IPS-18a (cell line): Measurements from ENCODE around the gene NUDCD3.

Source experiments
- H3K27ac ChIP-seq: one replicate; pipeline ENCODE4 v1.5.1; 2013; ENCODE audit warnings: low read length
- H3K27me3 ChIP-seq: one replicate; pipeline ENCODE4 v1.6.1; 2013; ENCODE audit warnings: mild to moderate bottlenecking, low read length; ENCODE audit not compliant: control insufficient read depth, insufficient read depth
- H3K36me3 ChIP-seq: one replicate; pipeline ENCODE4 v1.6.1; 2013; ENCODE audit warnings: low read depth, low read length; ENCODE audit not compliant: control insufficient read depth
- H3K4me1 ChIP-seq: one replicate; pipeline ENCODE4 v1.6.1; 2013; ENCODE audit warnings: low read depth, low read length; ENCODE audit not compliant: control insufficient read depth
- H3K4me3 ChIP-seq: one replicate; pipeline ENCODE4 v1.5.1; 2013; ENCODE audit warnings: low read length
- H3K9ac ChIP-seq: one replicate; pipeline ENCODE4 v1.6.1; 2013; ENCODE audit warnings: mild to moderate bottlenecking, low read length, moderate library complexity
- H3K9me3 ChIP-seq: one replicate; pipeline ENCODE4 v1.6.1; 2013; ENCODE audit warnings: low read depth, low read length; ENCODE audit not compliant: control insufficient read depth

Gene NUDCD3

DNA sequence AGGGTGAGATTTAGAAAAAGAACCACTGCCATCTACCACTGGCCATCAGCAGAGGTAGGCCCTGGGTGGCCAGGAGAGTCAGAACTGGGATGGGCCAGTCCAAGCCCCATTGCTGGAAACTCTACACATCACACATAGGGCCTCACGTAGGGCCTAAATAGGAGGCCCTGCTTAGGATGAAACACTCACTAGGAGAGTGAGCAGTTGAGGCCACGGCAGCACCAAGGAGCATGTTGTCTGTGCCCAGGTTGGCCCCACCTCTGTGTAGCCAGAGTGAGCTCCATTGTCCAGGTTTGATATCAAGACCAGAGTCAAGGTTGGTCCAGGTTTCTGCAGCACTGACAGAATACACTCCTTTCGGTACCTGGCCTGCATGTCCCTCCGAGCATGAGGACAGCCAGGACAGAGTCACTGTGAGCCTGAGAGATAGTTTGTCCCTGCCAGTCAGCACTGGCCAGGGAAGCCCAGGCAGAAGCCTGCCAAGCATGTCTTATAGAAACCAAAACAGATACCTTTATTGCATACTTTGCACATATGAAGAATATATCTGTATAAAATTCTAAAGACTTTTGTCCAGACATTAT is 87.2 kb downstream of the NUDCD3 start:
- H3K9ac ChIP-seq: no peak overlapping the region
- no peaks in the 10 kb centered on the region for H3K9me3 ChIP-seq
- peaks cover 6% of the 10 kb centered on the region for H3K36me3 ChIP-seq
- H3K4me3 ChIP-seq: no peak overlapping the region
- no peaks in the 10 kb centered on the region for H3K27me3 ChIP-seq
- H3K4me1 ChIP-seq: peaks cover 5% of the 10 kb centered on the region
- no peak overlapping the region for H3K27ac ChIP-seq

DNA sequence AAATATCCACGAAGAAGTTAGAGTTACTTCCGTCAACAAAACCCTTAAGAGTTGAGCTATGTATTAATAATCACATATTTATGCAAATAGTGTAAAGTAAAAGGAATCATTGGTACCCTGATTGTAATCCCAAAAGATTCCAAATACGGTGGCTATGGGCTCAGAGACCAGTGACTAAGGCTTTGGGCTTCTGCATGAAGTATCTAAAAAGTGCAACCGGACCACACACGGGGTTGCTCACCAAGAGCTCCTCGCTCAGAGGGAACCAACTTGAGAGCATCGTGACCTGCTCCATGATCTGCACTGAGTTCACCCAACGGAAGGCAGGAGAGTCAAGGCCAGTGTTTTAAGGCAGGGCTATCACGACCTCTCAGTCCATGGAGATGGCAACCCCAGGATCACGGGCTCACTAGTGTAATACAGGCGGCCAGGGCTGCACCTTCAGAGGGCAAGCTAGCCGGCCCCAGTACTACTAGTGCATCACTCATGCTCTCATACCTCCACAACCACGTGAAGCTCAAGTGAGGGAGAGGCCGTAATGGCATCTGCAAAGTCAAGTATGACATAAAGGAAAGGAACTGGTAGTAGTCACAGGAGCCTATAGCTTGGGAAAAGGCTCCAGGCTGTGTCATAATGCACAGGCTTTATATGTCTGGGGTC is 87.9 kb downstream of the NUDCD3 start:
- Histone ChIP-seq H3K9me3 (no peaks in the 10 kb centered on the region), H3K36me3 (peaks cover 6% of the 10 kb centered on the region), H3K9ac (no peak overlapping the region), H3K4me3 (no peak overlapping the region), H3K4me1 (no peaks in the 10 kb centered on the region), H3K27ac (no peak overlapping the region), H3K27me3 (no peaks in the 10 kb centered on the region)

GRCh38 chr7:44401692-44402091 is 88.8 kb downstream of the NUDCD3 start:
- no peak overlapping the region for H3K4me3 ChIP-seq
- H3K27ac ChIP-seq: no peak overlapping the region
- no peak overlapping the region for H3K9ac ChIP-seq
- H3K27me3 ChIP-seq: no peaks in the 10 kb centered on the region
- H3K36me3 ChIP-seq: peaks cover 6% of the 10 kb centered on the region
- H3K4me1 ChIP-seq: no peaks in the 10 kb centered on the region
- H3K9me3 ChIP-seq: no peaks in the 10 kb centered on the region

- no peak overlapping the region for H3K4me3 ChIP-seq
- peaks cover 6% of the 10 kb centered on the region for H3K36me3 ChIP-seq
- no peaks in the 10 kb centered on the region for H3K27me3 ChIP-seq
- H3K9ac ChIP-seq: no peak overlapping the region
- H3K27ac ChIP-seq: no peak overlapping the region
- no peaks in the 10 kb centered on the region for H3K9me3 ChIP-seq
- no peaks in the 10 kb centered on the region for H3K4me1 ChIP-seq
These were observed 90.4 kb downstream of the NUDCD3 start for GRCh38 chr7:44400033-44400511.

- Histone ChIP-seq H3K4me1 (no peaks in the 10 kb centered on the region), H3K9ac (no peak overlapping the region), H3K9me3 (no peaks in the 10 kb centered on the region), H3K4me3 (no peak overlapping the region), H3K36me3 (peaks cover 6% of the 10 kb centered on the region), H3K27ac (no peak overlapping the region), H3K27me3 (no peaks in the 10 kb centered on the region)
These were observed 91.4 kb downstream of the NUDCD3 start for GRCh38 chr7:44398953-44399574.

DNA sequence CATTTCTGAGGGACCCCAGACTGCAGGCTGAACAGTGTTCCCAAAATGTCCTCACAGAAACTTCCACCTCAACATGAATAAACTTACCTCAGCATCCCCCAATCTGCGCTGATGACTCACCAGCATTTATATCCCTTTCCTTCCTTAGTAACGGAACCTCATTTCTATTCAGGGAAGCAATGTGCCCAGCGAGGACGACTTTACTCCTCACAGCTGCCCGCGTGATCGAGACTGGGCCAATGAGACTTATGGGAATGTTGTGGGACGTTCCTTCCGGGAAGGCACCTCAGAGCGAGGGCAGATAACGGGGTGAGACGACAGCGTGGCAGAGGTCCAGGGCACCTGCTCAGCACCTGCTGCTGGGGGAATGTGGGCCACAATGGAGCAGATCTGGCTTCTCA is 91.9 kb downstream of the NUDCD3 start:
- Histone ChIP-seq H3K27me3 (no peaks in the 10 kb centered on the region), H3K4me3 (no peak overlapping the region), H3K9me3 (no peaks in the 10 kb centered on the region), H3K36me3 (peaks cover 3% of the 10 kb centered on the region), H3K27ac (no peak overlapping the region), H3K9ac (no peak overlapping the region), H3K4me1 (no peaks in the 10 kb centered on the region)

- no peak overlapping the region for H3K27ac ChIP-seq
- no peaks in the 10 kb centered on the region for H3K4me1 ChIP-seq
- no peaks in the 10 kb centered on the region for H3K27me3 ChIP-seq
- no peaks in the 10 kb centered on the region for H3K9me3 ChIP-seq
- peaks cover 8% of the 10 kb centered on the region for H3K36me3 ChIP-seq
- no peak overlapping the region for H3K9ac ChIP-seq
- no peak overlapping the region for H3K4me3 ChIP-seq
These were observed 93.4 kb downstream of the NUDCD3 start for GRCh38 chr7:44396931-44397545.

GRCh38 chr7:44396496-44396895 is 94.0 kb downstream of the NUDCD3 start:
- Histone ChIP-seq H3K9ac (no peak overlapping the region), H3K36me3 (peaks cover 12% of the 10 kb centered on the region), H3K4me1 (no peaks in the 10 kb centered on the region), H3K4me3 (no peak overlapping the region), H3K9me3 (no peaks in the 10 kb centered on the region), H3K27ac (no peak overlapping the region), H3K27me3 (no peaks in the 10 kb centered on the region)

- H3K9me3 ChIP-seq: no peaks in the 10 kb centered on the region
- H3K9ac ChIP-seq: no peak overlapping the region
- H3K27me3 ChIP-seq: no peaks in the 10 kb centered on the region
- H3K4me3 ChIP-seq: no peak overlapping the region
- no peak overlapping the region for H3K27ac ChIP-seq
- no peaks in the 10 kb centered on the region for H3K4me1 ChIP-seq
- H3K36me3 ChIP-seq: peaks cover 12% of the 10 kb centered on the region
These were observed 95.4 kb downstream of the NUDCD3 start for GRCh38 chr7:44395067-44395466.

GRCh38 chr7:44394636-44395035 is 95.8 kb downstream of the NUDCD3 start:
- no peaks in the 10 kb centered on the region for H3K27me3 ChIP-seq
- no peak overlapping the region for H3K27ac ChIP-seq
- no peaks in the 10 kb centered on the region for H3K9me3 ChIP-seq
- H3K4me3 ChIP-seq: no peak overlapping the region
- no peaks in the 10 kb centered on the region for H3K4me1 ChIP-seq
- H3K36me3 ChIP-seq: peaks cover 12% of the 10 kb centered on the region
- no peak overlapping the region for H3K9ac ChIP-seq

DNA sequence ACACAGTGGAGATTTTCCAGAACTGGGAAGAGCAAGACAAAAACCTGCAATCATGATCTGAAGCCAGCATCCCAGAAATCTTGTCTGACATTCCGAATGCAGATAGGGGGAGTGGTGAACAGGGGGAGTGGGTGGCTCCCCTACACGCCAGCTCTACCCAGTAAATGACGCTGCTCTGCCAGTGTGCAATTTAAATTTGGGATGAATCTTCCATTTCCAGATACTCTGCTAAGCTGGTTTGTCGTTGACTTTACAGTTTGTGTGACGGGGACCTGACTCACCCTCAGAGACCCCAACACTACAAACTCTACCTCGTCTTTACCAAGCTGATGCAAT is 96.4 kb downstream of the NUDCD3 start:
- Histone ChIP-seq H3K27ac (no peak overlapping the region), H3K9ac (no peak overlapping the region), H3K4me3 (no peak overlapping the region), H3K27me3 (no peaks in the 10 kb centered on the region), H3K4me1 (no peaks in the 10 kb centered on the region), H3K36me3 (peaks cover 12% of the 10 kb centered on the region), H3K9me3 (no peaks in the 10 kb centered on the region)
